Mammary microvascular endothelial cell (primary cell): ENCODE results near the gene SLC50A1. TPM values are rescaled to one million over a fixed set of nuclear protein-coding genes. Genes with fewer than 3 reads are reported as not detected.

ENCODE experiments used
- total RNA-seq: library from RNA; depleted of rRNA; stranded (reverse); fragments of >200 nt; gene quantifications from 2 replicates; pipeline ENCODE4 v1.2.3, GENCODE V29; 2015

The SLC50A1 gene, protein sequence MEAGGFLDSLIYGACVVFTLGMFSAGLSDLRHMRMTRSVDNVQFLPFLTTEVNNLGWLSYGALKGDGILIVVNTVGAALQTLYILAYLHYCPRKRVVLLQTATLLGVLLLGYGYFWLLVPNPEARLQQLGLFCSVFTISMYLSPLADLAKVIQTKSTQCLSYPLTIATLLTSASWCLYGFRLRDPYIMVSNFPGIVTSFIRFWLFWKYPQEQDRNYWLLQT
- total RNA-seq = 35.6 and 39.2 TPM in 2 replicates

DNA sequence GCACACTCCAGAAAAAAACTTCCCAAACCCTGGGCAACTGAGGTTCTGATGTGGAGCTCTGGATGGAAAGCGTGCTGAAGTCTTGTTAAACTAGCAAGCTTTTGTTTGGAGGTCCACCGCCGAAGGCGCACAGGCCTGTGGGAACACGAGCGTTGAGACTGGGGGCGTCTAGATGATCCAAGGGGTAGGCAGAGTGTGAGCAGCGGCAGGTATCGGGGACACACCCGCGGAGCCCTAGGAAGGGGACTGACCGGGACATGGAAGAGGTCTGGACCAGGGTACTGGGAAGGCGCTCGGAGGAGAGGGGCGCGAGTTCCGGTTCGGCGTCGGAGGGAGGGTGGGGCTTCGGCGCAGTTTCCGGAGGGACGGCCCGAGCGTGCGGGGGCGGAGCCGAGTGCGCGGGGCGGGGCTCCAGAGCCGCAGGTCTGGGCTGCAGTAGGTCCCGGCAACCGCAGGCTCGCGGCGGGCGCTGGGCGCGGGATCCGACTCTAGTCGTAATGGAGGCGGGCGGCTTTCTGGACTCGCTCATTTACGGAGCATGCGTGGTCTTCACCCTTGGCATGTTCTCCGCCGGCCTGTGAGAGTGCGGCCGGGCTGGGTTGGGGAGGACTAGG, at the start of gene SLC50A1:
Gene SLC50A1, plus strand, starts transcription at position 438 of the 614 bp plus-strand sequence. Its CDS starts 60 bp downstream, at position 498.

DNA sequence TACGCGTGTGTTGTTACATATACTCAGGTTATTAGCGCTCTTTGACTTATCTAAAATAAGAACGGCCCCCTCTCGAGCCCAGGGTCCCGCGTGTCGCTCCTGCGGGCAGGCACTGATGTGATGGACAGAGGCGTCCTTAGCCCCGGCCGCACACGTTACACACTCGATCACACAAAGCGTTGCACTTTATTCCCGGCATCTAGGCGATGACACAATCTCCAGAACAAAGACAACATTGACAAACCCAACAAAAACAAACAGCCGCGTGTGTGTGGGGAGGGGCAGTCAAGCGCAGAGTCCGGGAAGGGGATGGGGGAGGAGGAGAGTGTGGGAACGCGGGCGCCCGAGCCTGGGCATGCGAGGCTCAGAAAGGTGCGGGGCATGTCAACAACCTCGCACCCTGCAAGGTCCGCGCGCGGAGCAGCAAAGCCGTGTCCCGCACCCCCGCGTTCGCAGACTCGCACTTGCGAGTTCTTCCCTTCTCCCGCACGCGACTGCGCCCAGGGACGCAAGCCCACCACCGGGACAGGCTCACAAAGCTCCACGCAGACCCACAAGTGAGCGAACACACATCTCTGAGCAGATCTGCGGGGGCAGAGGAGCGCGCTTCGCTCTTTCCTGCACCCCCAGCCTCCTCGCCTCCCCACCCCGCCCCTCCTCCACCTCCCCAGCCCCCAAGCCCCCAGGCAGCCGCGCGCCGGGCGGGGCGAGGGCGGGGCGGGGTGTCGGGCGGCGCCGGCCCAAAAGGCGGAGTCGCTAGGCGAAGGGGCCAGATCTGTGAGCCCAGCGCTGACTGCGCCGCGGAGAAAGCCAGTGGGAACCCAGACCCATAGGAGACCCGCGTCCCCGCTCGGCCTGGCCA, 8.3 kb upstream of the SLC50A1 start, which contains the start of gene EFNA1:
Gene EFNA1, plus strand, starts transcription at position 772 of the 862 bp plus-strand sequence. CDS start 102 bp downstream, outside the sequence.

DNA sequence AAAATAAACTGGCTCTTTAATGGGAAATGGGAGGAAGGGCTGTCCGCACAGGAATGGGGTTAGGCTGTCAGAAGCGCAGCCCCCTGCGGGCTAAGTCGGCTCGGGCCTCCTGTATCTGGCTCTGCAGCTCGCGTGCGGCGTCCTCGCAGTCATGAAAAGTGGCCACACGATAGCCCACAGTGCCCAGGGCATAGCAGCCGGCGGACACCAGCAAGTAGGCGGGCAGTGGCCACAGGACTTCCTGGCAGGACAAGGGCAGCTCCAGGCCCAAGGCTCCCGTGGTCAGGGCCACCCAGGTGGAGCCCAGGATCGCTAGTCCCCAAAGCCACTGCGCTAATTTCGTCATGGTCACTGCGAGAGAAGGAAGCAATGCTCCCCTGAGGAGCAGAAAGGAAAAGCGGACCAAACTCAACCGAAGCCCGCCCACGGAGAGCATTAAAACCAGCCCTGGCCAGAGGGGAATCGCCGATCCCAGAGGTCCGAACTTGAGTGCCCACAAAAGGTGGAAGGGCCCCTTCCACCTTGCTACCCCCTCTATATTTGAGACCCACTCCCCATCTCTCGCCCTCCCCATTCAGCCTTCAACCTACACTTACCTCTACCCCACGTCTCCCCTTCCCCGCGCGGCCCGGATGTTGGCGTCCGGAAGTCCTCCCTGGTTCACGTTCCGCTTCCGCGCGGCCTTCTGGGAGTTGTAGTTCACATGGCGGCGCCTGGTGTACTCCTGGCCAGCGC, 4.4 kb downstream of the SLC50A1 start, which contains the start of gene DPM3:
Gene DPM3, minus strand, starts transcription at position 637 of the 735 bp plus-strand sequence. Its CDS starts 291 bp downstream, at position 346.

DNA sequence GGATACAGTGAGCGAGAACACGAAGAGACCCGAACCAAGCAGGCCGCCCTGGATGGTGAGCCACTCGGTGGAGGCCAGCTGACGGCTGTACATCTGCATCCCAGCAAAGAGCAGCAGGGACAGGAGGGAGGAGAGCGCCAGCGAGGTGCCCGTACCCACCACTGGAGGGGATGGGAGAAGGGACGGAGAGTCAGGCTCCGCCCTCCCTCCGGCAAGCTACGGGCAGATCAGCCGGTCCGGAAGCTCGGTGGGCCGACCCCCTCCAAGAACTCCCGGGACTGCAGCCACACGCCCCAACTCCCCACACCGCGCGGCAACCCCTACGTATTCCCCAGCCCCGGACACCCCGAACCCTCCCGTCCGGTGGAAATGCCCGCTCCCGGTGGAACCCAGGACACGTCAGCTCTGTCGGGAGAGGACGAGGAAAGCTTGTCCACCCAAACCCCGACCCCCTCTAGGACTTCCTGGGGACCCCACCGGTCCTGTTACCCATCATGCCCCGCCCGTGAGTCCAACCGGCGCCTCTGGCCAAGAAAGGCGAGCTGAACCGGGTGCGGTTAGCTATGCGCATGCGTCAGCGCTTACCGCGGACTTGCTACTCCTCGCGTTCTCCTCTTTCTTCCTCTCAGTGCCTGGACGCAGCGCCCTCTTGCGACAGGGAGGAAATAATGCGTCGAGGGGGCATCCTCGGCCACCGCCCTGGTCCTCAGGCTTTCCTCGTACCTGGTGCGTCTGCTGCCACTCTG, 37.3 kb downstream of the SLC50A1 start, which contains the start of gene KRTCAP2:
Gene KRTCAP2, minus strand, starts transcription at position 573 of the 746 bp plus-strand sequence. Its CDS starts 80 bp downstream, at position 493.

DNA sequence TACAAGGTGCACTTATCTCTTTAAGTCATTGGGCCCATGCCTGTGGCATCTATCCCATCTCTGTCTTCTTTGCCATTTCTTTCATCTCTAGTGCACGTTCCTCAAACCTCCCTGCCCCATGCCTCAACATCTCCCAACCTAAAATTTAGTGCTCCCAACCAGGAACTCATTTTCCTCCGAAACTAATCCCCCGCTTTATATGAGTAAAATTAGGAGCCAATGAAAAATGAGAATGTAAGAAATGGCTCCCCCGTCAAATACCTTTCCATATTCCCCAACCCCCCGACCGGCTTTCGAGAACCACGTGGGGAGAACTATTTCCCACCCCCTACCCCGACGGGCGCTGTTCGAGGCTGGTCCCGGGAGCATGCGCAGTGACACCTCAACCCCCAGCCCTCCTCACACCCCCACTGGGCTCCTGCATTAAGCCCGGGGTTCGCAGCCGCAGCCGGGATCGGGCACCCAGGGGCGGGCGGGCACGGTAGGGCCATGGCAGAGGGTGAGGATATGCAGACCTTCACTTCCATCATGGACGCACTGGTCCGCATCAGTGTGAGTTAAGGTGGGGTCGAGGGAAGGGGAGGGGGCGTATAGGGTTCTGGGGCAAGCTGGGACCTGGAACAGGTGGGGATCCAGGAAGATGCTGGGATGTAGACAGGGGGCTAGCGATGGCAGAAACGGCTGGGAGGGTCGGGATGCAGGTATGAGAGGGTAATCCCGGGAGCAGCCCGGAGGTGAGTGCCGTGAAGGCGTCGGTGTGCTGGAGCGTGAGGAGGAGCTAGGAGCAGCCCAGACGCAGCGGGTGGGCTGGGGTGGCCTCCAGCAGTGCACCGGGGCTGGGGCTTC, 38.0 kb downstream of the SLC50A1 start, which contains the start of gene TRIM46:
Gene TRIM46, plus strand, starts transcription at position 372 of the 846 bp plus-strand sequence. Its CDS starts 118 bp downstream, at position 490.

Other genes with a start within 250 kb of the SLC50A1 start
- 11.4 and 13.8 TPM in 2 replicates for gene PMVK, start 199.1 kb upstream of the SLC50A1 start, total RNA-seq
- gene PBXIP1, start 179.8 kb upstream of the SLC50A1 start, total RNA-seq = 41.0 and 47.8 TPM in 2 replicates
- 13.3 and 13.9 TPM in 2 replicates for gene PYGO2, start 174.1 kb upstream of the SLC50A1 start, total RNA-seq
- 224 and 240 TPM in 2 replicates for gene SHC1, start 165.1 kb upstream of the SLC50A1 start, total RNA-seq
- 186 and 213 TPM in 2 replicates for gene CKS1B, start 161.2 kb upstream of the SLC50A1 start, total RNA-seq
- gene FLAD1, start 152.5 kb upstream of the SLC50A1 start, total RNA-seq = 27.8 and 32.6 TPM in 2 replicates
- gene LENEP, start 142.3 kb upstream of the SLC50A1 start, total RNA-seq = not detected in 2 replicates
- 14.7 and 15.7 TPM in 2 replicates for gene ZBTB7B, start 133.1 kb upstream of the SLC50A1 start, total RNA-seq
- gene DCST2, start 102.1 kb upstream of the SLC50A1 start, total RNA-seq = not detected in 2 replicates
- not detected in 2 replicates for gene DCST1, start 102.0 kb upstream of the SLC50A1 start, total RNA-seq
- 763 and 804 TPM in 2 replicates for gene ADAM15, start 84.5 kb upstream of the SLC50A1 start, total RNA-seq
- gene EFNA4, start 72.1 kb upstream of the SLC50A1 start, total RNA-seq = 7.9 and 9.4 TPM in 2 replicates
- gene EFNA3, start 57.0 kb upstream of the SLC50A1 start, total RNA-seq = 0.64 and 0.80 TPM in 2 replicates
- 30.8 and 33.2 TPM in 2 replicates for gene EFNA1, start 8.0 kb upstream of the SLC50A1 start, total RNA-seq
- gene DPM3, start 4.7 kb downstream of the SLC50A1 start, total RNA-seq = 98.3 and 118 TPM in 2 replicates
- 160 and 168 TPM in 2 replicates for gene KRTCAP2, start 37.5 kb downstream of the SLC50A1 start, total RNA-seq
- 1.4 and 2.7 TPM in 2 replicates for gene TRIM46, start 38.0 kb downstream of the SLC50A1 start, total RNA-seq
- 2.7 and 4.0 TPM in 2 replicates for gene THBS3, start 72.0 kb downstream of the SLC50A1 start, total RNA-seq
- 74.1 and 76.9 TPM in 2 replicates for gene MTX1, start 72.8 kb downstream of the SLC50A1 start, total RNA-seq
- 15.2 and 15.3 TPM in 2 replicates for gene ENTREP3, start 119.6 kb downstream of the SLC50A1 start, total RNA-seq
- gene SCAMP3, start 126.5 kb downstream of the SLC50A1 start, total RNA-seq = 111 and 127 TPM in 2 replicates
- 13.1 and 15.4 TPM in 2 replicates for gene CLK2, start 137.7 kb downstream of the SLC50A1 start, total RNA-seq
- 0.20 TPM in 2 replicates for gene HCN3, start 141.6 kb downstream of the SLC50A1 start, total RNA-seq
- not detected in 2 replicates for gene PKLR, start 165.6 kb downstream of the SLC50A1 start, total RNA-seq
- gene FDPS, start 173.0 kb downstream of the SLC50A1 start, total RNA-seq = 469 and 476 TPM in 2 replicates
- gene RUSC1, start 185.0 kb downstream of the SLC50A1 start, total RNA-seq = 33.0 and 39.0 TPM in 2 replicates